ENCODE measurements around the gene CFAP107. TPM values are rescaled to one million over a fixed set of nuclear protein-coding genes. Genes with fewer than 3 reads are reported as not detected.
"Not testable (repeated sequence)": the region's sequence is repeated elsewhere in the genome, so short reads cannot be mapped to it uniquely, and the experiment has no call there.

The CFAP107 gene
- total RNA-seq, 1 experiment from 2014 or later = not detected

DNA sequence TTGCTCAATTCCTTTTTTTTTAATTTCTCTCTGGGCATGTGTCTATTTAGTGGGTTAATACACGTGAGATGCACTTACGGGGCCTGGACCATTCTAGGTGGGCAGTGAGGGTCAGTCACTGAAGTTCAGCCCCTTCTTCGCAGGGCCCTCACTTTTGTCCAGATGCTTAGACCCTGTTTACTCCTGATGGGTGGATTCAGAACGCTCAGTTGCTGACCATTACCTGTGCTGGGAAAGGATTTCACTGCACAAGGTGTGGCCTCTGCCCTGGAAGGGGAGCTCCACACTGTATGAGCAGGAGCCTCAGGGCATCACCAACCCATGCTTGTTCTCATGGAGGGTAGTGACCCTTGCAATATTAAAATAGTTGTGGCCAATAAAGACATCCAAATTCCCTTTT is 32.1 kb downstream of the CFAP107 start:
- DNase-seq (ENCODE audit: low read depth) = no peak

DNA sequence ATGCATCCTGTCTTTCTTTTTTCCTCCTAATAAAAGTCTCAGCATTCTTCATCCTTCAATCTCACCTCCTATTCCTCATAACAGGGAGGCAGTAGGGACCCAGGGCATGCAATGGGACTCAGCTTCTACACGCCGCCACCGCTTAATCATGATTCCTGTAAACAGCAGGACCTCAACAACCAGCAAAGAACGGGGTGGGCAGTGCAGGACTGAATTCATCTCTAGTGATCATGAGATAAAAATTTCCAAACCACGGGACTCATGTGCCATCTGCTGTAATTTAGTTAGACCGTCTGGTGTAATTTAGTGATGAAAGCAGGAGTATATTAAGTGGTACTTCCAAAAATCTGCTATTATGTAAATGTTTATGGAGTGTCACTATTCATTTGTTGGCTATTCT is 32.9 kb downstream of the CFAP107 start:
- no peak for DNase-seq (ENCODE audit: low read depth)

DNA sequence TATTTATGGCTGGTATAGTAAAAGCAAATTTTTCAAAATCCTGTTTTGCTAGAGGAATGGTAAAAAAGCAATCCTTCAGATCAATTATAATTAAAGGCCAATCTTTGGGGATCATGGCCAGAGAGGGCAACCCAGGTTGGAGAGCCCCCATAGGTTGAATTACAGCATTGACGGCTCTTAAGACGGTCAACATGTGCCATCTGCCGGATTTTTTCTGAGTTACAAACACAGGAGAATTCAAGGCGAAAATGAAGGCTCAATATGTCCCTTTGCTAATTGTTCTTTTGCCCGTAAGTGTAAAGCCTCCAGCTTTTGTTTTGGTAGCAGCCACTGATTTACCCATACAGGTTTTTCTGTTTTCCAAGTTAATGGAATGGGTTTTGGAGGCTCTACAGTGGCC is 35.5 kb downstream of the CFAP107 start:
- not testable (repeated sequence) for DNase-seq (ENCODE audit: low read depth)

DNA sequence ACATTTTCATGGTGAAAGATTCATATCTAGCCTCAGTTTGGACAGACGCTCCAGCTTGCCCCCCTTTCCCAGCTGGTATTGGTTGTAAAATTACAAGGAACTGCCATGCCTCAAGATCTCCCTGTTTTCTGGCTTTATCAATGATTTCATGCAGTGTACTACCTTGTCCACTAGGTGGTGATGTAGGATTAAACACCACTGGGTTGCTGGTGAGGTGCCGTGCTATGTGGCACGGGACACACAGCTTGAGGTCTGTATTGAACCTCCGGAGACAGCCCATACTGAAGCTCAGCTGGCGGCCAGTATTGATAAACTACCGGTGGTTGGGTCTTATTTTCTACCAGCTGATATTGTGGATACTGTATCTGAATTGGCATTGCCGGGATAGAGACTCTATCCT is 37.8 kb downstream of the CFAP107 start:
- not testable (repeated sequence) for DNase-seq (ENCODE audit: low read depth)

DNA sequence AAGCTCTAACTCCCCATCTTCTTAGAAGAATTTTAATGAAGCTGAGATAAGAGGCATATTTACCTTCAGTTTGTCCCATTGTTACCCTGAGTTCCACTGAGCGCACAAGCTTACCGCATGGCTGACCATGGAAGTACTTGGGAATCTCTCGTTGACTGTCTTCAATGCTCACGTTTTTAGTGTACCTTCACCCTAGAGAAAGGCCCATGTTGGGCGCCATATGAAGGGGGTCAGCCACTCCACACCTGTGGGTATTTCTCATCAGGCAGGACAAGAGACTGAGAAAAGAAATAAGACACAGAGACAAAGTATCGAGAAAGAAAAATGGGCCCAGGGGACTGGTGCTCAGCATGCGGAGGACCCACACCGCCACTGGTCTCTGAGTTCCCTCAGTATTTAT is 38.7 kb downstream of the CFAP107 start:
- DNase-seq (ENCODE audit: low read depth) = not testable (repeated sequence)

DNA sequence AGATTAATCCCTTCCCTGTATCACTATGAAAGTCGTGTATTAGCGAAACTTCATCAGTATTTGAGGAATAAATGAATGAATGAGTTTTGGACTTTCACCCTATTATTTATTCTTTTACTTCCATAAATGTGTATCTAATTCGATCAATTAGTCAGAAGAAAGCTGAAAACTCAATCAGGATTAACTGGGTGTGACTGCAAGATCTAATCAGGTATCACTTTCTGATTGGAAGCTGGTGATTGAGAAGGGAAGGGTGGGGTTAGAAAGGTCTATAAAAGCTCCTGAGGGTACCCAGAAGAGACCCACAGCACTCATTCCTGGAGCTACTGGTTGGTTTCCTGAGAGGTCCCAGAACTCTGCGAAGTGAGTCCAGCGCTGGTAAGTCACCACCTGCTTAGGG is 45.1 kb downstream of the CFAP107 start, which contains the start of gene PRAMEF1:
Gene PRAMEF1, plus strand, starts transcription at position 301 of the 400 bp plus-strand sequence. CDS start 1,831 bp downstream, outside the sequence.
- DNase-seq (ENCODE audit: low read depth) = not testable (repeated sequence)

DNA sequence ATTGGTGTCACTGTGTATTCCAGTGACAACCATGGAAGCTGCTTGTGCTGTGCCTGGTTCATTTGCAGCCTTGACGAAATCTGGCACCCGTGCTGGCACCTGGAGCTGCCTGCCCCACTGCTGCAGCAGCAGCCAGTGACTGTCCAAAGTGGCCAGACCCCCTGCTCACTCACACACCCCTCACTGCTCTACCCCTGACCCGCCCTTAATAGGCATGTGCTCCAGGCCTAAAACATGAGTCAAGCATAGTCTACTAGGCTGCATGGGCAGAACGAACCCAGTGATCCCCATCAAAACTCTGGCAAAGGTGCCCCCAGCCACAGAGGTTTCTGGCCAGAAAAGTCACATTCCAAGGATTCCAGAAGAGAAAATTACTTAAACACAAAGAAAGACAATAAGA is 52.9 kb downstream of the CFAP107 start:
- DNase-seq (ENCODE audit: low read depth) = no peak

DNA sequence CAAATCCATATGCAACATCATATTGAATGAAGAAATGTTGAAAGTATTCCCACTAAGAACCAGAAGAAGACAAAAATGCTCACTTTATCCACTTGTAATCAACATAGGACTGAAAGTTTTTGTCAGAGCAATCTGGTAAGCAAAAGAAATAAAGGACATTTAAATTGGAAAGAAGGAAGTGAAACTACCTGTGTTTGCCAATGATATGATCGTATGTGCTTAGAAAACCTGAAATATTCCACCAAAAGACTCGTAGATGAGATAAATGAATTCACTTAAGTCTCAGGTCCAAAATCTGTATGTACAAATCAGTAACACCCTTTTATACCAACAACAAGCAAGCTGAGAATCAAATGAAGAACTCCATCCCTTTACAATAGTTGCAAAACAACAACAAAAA is 53.7 kb downstream of the CFAP107 start:
- DNase-seq (ENCODE audit: low read depth) = no peak

DNA sequence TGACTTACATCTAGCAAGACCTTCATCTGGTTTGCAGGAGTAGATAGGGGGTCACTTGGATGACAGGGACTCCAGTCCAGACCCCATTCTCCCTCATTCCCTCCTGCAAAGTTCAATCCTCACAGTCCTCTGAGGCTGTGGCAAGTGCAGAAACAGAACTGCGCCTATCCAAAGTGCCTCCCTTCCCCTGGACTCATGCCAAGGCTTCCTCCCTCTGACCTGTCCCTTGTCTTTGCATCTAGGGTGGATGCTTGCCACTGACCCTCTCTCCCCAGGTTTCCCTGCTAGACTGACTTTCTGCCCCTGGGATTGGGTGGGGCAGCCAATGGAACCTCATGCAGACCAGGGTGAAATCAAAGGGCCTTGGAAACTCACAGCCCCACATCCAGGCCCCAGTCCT is 63.9 kb downstream of the CFAP107 start:
- no peak for DNase-seq (ENCODE audit: low read depth)

DNA sequence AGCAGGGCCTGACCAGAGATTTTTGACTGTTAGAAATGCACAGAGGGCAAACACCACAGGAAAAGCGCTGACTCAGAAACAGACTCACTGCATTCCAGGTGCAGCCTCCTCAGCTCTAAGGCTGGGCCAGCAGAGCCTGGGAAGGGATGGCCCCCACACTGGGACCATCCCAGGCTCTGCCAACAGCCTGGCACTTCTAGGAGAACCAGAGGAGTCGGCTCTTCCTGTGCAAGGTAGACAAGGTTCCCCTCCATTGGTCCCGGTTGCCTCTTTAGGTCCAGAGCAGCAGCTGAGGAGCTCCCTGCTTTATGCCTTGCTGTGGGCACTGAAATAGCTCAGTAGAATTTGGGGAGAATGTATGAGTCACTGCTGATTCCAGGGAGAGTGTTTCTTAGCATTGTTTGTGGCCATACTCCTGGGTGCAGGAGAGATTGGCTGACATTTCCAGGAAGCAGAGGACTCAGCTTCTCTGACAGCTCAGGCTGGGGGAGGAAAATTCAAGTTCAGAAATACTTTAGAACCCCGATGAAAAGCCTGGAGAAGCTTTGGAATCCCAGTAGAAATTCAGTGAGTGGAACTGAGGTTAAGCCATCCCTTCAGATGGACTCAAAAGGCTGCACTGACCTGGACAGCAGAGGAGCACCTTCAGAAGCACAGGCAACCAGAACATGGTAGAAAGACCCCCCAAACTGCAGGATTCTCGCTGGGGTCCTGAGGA is 64.8 kb downstream of the CFAP107 start:
- DNase-seq (ENCODE audit: low read depth) = peak; percentile 18

DNA sequence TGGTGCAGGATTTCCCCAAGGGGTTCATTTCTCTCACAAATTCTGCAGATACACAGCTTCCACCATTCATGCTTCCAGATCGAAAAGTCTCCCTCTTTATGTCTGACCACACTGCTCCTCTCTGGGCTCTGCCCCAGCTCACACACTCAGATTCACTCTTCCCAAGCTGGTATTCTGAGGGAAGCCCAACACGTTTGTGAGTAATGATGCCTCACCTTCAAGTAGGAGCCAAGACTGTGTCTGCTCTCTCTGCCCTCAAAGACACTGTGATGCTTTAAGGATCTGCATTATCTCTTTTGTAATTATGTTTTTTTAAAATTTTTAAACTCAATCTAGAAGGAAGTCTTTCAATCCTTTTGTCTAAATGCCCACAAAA is 65.4 kb downstream of the CFAP107 start:
- no peak for DNase-seq (ENCODE audit: low read depth)

Other genes starting within 250 kb of the CFAP107 start
- 22.5 and 28.8 TPM in 2 replicates for gene DHRS3, start 128.0 kb upstream of the CFAP107 start, total RNA-seq (2014; rRNA removed; shearing (Covaris generic))
- not detected in 2 replicates for gene AADACL4, start 102.1 kb upstream of the CFAP107 start, total RNA-seq (2014; rRNA removed; shearing (Covaris generic))
- gene AADACL3, start 30.1 kb upstream of the CFAP107 start, total RNA-seq (2014; rRNA removed; shearing (Covaris generic)) = not detected in 2 replicates
- gene PRAMEF12, start 27.5 kb downstream of the CFAP107 start, total RNA-seq (2014; rRNA removed; shearing (Covaris generic)) = not detected in 2 replicates
- not detected in 2 replicates for gene PRAMEF1, start 45.2 kb downstream of the CFAP107 start, total RNA-seq (2014; rRNA removed; shearing (Covaris generic))
- gene PRAMEF11, start 85.2 kb downstream of the CFAP107 start, total RNA-seq (2014; rRNA removed; shearing (Covaris generic)) = not detected in 2 replicates
- gene HNRNPCL1, start 102.5 kb downstream of the CFAP107 start, total RNA-seq (2014; rRNA removed; shearing (Covaris generic)) = 0.12 TPM in 1 of 2 replicates, not detected in the other
- not detected in 2 replicates for gene PRAMEF2, start 110.9 kb downstream of the CFAP107 start, total RNA-seq (2014; rRNA removed; shearing (Covaris generic))
- not detected in 2 replicates for gene PRAMEF4, start 140.0 kb downstream of the CFAP107 start, total RNA-seq (2014; rRNA removed; shearing (Covaris generic))
- gene PRAMEF10, start 152.1 kb downstream of the CFAP107 start, total RNA-seq (2014; rRNA removed; shearing (Covaris generic)) = not detected in 2 replicates
- gene PRAMEF7, start 170.4 kb downstream of the CFAP107 start, total RNA-seq (2014; rRNA removed; shearing (Covaris generic)) = not detected in 2 replicates
- not detected in 2 replicates for gene PRAMEF6, start 201.4 kb downstream of the CFAP107 start, total RNA-seq (2014; rRNA removed; shearing (Covaris generic))